C4-2B (cell line): ENCODE measurements around the gene MTRF1.

Source experiments
- CTCF ChIP-seq: fragments of 450-650 bp; conservative IDR thresholded peaks from 2 replicates; pipeline ENCODE4 v1.5.1; 2017; ENCODE audit warnings: mild to moderate bottlenecking
- ZFX ChIP-seq: fragments of 450-650 bp; IDR thresholded peaks from 2 replicates; pipeline ENCODE4 v1.6.1; 2017

GRCh38 chr13:41224113-41225110, 39.0 kb downstream of the MTRF1 start:
- TF ChIP-seq CTCF, result no peak
- no peak for TF ChIP-seq ZFX
